ENCODE results near the gene RASSF3. TPM values are rescaled to one million over a fixed set of nuclear protein-coding genes. Genes with fewer than 3 reads are reported as not detected.

The RASSF3 gene
- total and polyA plus RNA-seq, 2 experiments from 2014 or later: 20.6 to 39.6 TPM

GRCh38 chr12:64736771-64737170 is 126.5 kb downstream of the RASSF3 start:
- Mint-ChIP-seq H3K27ac (peak overlapping the region; percentile 93), H3K9me3 (no peaks in the 10 kb centered on the region; the same call in 2 of the 3 replicates), H3K36me3 (ENCODE audit: low read depth) (peaks cover 39% of the 10 kb centered on the region), H3K4me3 (no peak overlapping the region), H3K27me3 (ENCODE audit: insufficient read depth, low read depth, poor library complexity) (no peaks in the 10 kb centered on the region), H3K4me1 (peaks cover 4% of the 10 kb centered on the region; the same call in 2 of the 3 replicates)
- Histone ChIP-seq H3K79me2 (replicated peaks; ENCODE audit: insufficient read depth) (no peaks in the 10 kb centered on the region), H3K9me2 (ENCODE audit: insufficient read depth) (no peaks in the 10 kb centered on the region), H3K4me2 (no peak overlapping the region), H3K36me3 (ENCODE audit: insufficient read depth) (0 out of 2 replicates have a peak, but pooled peaks cover 14% of the 10 kb centered on the region), H4K20me1 (replicated peaks; ENCODE audit: insufficient read depth) (0 out of 2 replicates have a peak, but pooled peaks cover 7% of the 10 kb centered on the region), H3K27me3 (ENCODE audit: insufficient read depth) (no peaks in the 10 kb centered on the region), H3K4me1 (ENCODE audit: insufficient read depth) (no peaks in the 10 kb centered on the region), H3F3A (replicated peaks; ENCODE audit: low read depth) (no peaks in the 10 kb centered on the region), H2AFZ (no peak overlapping the region), H3K4me3 (no peak overlapping the region), H3K27ac (ENCODE audit: low read depth) (no peak overlapping the region)
- no peak for DNase-seq (ENCODE audit: low spot score)
- TF ChIP-seq CTCF (conservative IDR thresholded peaks at IDR 0.05; ENCODE audit: low read depth in 2 of 2) (no peak), NANOG (IDR thresholded peaks at IDR 0.05; ENCODE audit: borderline replicate concordance) (no peak)
- ATAC-seq: no peak

GRCh38 chr12:64737539-64737938 is 127.2 kb downstream of the RASSF3 start:
- H2AFZ ChIP-seq: no peak overlapping the region
- no peak overlapping the region for H3K4me2 ChIP-seq
- no peaks in the 10 kb centered on the region for H3K27me3 ChIP-seq (ENCODE audit: insufficient read depth)
- H3K27ac ChIP-seq (ENCODE audit: low read depth): no peak overlapping the region
- peaks cover 46% of the 10 kb centered on the region for H3K36me3 Mint-ChIP-seq (ENCODE audit: low read depth)
- no peaks in the 10 kb centered on the region for H3K9me2 ChIP-seq (ENCODE audit: insufficient read depth)
- 0 out of 2 replicates have a peak, but pooled peaks cover 5% of the 10 kb centered on the region for H4K20me1 ChIP-seq (replicated peaks; ENCODE audit: insufficient read depth)
- H3K9me3 Mint-ChIP-seq: no peaks in the 10 kb centered on the region; the same call in 2 of the 3 replicates
- no peak for DNase-seq (ENCODE audit: low spot score)
- ATAC-seq: no peak
- no peaks in the 10 kb centered on the region for H3F3A ChIP-seq (replicated peaks; ENCODE audit: low read depth)
- H3K4me3 Mint-ChIP-seq: no peak overlapping the region
- H3K4me1 Mint-ChIP-seq: peaks cover 4% of the 10 kb centered on the region; the same call in 2 of the 3 replicates
- peak overlapping the region; percentile 93 for H3K27ac Mint-ChIP-seq
- H3K27me3 Mint-ChIP-seq (ENCODE audit: insufficient read depth, low read depth, poor library complexity): no peaks in the 10 kb centered on the region
- H3K4me1 ChIP-seq (ENCODE audit: insufficient read depth): no peaks in the 10 kb centered on the region
- H3K36me3 ChIP-seq (ENCODE audit: insufficient read depth): peaks cover 18% of the 10 kb centered on the region; the same call in 1 of the 2 replicates
- no peak overlapping the region for H3K4me3 ChIP-seq
- no peaks in the 10 kb centered on the region for H3K79me2 ChIP-seq (replicated peaks; ENCODE audit: insufficient read depth)
- TF ChIP-seq EZH2phosphoT487 (IDR thresholded peaks at IDR 0.05; ENCODE audit: unreplicated experiment) (no peak), ZNF114 (CRISPR knock-in tag; IDR thresholded peaks at IDR 0.05) (no peak), STAT1 (IDR thresholded peaks at IDR 0.05; ENCODE audit: unreplicated experiment) (no peak), ZNF331 (CRISPR knock-in tag; IDR thresholded peaks at IDR 0.05; ENCODE audit: low read depth) (no peak), JUNB (IDR thresholded peaks at IDR 0.05; ENCODE audit: unreplicated experiment) (no peak), CREB1 (CRISPR knock-in tag; IDR thresholded peaks at IDR 0.05; ENCODE audit: low read depth) (no peak), CTCF (conservative IDR thresholded peaks at IDR 0.05; ENCODE audit: low read depth in 2 of 2) (no peak), NANOG (IDR thresholded peaks at IDR 0.05; ENCODE audit: borderline replicate concordance) (no peak)
- TF ChIP-seq, protein P1, sequence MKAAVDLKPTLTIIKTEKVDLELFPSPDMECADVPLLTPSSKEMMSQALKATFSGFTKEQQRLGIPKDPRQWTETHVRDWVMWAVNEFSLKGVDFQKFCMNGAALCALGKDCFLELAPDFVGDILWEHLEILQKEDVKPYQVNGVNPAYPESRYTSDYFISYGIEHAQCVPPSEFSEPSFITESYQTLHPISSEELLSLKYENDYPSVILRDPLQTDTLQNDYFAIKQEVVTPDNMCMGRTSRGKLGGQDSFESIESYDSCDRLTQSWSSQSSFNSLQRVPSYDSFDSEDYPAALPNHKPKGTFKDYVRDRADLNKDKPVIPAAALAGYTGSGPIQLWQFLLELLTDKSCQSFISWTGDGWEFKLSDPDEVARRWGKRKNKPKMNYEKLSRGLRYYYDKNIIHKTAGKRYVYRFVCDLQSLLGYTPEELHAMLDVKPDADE (IDR thresholded peaks at IDR 0.05): no peak
- TF ChIP-seq, protein P2, sequence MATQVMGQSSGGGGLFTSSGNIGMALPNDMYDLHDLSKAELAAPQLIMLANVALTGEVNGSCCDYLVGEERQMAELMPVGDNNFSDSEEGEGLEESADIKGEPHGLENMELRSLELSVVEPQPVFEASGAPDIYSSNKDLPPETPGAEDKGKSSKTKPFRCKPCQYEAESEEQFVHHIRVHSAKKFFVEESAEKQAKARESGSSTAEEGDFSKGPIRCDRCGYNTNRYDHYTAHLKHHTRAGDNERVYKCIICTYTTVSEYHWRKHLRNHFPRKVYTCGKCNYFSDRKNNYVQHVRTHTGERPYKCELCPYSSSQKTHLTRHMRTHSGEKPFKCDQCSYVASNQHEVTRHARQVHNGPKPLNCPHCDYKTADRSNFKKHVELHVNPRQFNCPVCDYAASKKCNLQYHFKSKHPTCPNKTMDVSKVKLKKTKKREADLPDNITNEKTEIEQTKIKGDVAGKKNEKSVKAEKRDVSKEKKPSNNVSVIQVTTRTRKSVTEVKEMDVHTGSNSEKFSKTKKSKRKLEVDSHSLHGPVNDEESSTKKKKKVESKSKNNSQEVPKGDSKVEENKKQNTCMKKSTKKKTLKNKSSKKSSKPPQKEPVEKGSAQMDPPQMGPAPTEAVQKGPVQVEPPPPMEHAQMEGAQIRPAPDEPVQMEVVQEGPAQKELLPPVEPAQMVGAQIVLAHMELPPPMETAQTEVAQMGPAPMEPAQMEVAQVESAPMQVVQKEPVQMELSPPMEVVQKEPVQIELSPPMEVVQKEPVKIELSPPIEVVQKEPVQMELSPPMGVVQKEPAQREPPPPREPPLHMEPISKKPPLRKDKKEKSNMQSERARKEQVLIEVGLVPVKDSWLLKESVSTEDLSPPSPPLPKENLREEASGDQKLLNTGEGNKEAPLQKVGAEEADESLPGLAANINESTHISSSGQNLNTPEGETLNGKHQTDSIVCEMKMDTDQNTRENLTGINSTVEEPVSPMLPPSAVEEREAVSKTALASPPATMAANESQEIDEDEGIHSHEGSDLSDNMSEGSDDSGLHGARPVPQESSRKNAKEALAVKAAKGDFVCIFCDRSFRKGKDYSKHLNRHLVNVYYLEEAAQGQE (IDR thresholded peaks at IDR 0.05; ENCODE audit: unreplicated experiment): no peak
